ENCODE data around the gene MCHR1. TPM values are rescaled to one million over a fixed set of nuclear protein-coding genes. Genes with fewer than 3 reads are reported as not detected.
"Not testable (repeated sequence)": the region's sequence is repeated elsewhere in the genome, so short reads cannot be mapped to it uniquely, and the experiment has no call there.

The MCHR1 gene
- total RNA-seq, 1 donor from 2014 or later: 0.43 TPM

DNA sequence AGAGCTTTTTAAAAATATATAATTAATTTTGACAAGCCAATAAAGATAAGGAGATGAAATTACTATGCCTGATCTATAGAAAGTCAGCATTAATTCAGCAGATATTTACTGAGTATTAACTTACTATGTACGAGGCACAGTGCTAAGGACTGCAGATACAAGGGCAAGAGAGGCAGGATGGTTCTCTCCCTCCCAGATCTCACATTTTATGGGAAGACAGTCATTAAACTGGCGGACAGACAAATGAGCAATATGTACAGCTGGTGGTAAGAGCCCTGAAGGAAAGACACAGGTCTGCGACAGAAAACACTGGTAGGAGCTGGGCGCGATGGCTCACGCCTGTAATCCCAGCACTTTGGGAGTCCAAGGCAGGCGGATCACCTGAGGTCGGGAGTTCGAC lies 36.8 kb downstream of the MCHR1 start:
- no peak for DNase-seq (ENCODE audit: low spot score)
- intact Hi-C loops (cut with DNase I): no loop called here

DNA sequence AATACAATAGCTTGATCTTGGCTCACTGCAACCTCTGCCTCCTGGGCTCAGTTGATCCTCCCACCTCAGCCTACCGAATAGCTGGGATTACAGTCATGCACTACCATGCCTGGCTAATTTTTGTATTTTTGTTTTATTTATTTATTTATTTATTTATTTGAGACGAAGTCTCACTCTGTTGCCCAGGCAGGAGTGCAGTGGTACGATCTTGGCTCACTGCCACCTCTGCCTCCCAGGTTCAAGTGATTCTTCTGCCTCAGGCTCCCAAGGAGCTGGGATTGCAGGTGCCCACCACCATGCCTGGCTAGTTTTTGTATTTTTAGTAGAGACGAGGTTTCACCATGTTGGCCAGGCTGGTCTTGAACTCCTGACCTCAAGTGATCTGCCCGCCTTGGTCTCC lies 38.4 kb downstream of the MCHR1 start:
- DNase-seq (ENCODE audit: low spot score); intact Hi-C loops (cut with DNase I): not testable (repeated sequence)

DNA sequence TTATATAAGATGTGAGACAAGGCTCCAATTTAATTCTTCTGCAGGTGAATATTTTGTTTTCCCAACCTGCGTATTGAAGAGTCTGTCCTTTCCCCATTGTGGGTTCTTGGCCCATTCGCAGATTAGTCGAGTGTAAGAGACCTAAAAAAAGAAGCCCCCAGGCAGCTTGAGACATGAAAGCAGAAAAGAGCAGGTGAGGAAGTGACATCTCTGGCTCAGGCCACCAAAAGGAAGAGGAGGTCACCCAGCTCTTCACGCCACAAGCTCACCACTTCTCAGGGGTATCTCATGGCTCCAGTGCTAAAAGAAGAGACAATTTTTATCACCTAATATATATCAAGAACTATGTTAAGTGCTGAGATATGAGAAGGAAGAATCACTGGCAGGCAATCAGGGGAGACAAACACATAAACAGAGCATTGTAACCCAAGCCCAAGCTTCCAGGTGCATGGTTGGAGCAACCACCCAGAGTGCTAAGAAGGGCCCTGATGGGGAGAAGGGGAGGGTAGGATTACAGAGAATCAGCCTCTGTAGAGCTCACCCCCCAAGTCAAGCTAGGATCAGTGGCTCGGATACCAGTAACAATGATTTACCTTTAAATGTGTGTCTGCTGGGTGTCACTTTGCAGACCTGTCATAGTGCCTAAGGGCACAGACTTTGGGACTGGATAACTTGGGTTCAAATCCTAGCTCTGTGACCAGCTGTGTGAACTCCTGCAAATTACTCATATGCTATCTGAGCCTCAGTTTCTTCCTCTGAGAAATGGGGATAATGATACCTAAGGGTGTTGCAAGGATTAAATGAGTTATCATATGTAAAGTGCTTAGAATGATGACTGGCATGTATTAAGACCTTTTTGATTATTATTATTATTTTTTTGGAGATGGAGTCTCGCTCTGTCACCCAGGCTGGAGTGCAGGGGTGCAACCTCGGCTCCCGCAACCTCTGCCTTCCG lies 39.2 kb downstream of the MCHR1 start:
- DNase-seq (ENCODE audit: low spot score): no peak
- intact Hi-C loops (cut with DNase I): no loop called here

DNA sequence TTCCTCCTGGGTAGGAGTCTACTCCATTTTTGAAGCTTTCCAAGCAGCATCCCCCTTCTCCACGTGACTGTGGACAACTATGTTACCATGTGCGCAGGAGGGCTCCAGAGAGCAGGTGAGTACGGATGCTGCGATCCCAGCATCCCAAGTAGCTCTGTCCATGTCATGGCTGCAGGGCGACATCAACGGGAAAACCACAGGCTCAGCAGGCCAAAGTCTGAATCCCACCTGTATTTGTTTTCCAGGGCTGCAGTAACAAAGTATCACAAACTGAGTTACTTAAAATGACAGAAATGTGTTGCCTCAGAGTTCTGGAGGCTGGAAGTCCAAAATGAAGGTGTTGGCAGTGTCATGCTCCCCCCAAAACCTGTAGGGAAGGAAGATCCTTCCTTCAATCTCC lies 40.3 kb downstream of the MCHR1 start:
- no peak for DNase-seq (ENCODE audit: low spot score)
- intact Hi-C loops (cut with DNase I): no loop called here

DNA sequence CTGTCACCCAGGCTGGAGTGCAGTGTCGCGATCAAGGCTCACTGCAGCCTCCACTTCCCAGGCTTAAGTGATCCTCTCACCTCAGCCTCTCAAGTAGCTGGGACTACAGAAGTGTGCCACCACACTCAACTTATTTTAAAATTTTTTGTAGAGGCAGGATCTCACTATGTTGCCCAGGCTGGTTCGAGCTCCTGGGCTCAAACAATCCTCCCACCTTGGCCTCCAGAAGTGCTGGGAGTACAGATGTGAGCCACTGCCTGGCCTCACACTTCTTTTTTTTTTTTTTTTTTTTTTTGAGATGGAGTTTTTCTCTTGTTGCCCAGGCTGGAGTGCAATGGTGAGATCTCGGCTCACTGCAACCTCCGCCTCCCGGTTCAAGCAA lies 40.9 kb downstream of the MCHR1 start:
- intact Hi-C loops (cut with DNase I); DNase-seq (ENCODE audit: low spot score): not testable (repeated sequence)

DNA sequence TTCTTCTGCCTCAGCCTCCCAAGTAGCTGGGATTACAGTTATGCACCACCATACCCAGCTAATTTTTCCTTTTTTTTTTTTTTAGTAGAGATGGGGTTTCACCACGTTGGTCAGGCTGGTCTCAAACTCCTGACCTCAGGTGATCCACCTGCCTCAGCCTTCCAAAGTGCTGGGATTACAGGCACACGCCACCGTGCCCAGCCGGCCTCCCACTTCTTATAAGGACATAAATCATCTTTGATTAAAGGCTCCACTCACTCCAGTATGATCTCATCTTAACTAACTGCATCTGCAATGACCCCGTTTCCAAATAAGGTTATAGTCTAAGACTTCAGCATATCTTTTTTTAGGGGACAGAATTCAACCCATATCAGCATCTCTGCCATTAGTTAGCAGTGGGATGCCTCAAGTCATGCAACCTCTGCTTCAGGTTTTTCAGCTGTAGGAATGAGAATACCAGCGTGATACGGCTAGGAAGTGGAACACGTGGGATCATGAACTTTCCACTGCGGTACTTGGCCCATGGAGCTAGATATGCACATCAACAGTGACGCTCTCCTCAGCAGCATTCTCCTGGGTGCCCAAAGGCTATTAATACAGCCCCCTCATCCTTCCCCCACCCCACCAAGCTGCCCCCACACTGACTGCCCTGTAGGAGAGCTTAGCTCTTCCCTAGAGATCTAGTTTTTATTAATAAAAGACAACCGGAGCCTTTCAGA lies 41.4 kb downstream of the MCHR1 start:
- intact Hi-C loops (cut with DNase I): no loop called here
- DNase-seq (ENCODE audit: low spot score): no peak

DNA sequence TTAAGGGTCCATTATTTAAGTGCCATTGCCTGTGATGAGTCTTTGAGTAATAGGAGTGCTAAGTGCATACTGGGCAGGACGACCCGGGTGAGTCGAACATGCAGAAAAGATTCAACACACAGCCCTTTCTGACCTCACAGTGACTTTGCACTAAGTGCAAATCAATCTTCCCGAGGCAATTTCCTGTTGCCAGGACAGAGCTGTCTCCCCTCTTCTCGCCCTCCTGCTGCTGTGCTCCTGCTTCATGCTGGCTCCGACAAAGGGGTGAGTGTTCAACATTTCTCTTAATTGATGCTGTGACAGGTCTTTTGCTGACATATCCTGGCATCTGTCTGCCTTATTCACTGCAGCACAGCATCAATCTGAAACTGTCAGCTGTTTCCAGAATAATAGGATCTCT lies 42.0 kb downstream of the MCHR1 start:
- no peak for DNase-seq (ENCODE audit: low spot score)

DNA sequence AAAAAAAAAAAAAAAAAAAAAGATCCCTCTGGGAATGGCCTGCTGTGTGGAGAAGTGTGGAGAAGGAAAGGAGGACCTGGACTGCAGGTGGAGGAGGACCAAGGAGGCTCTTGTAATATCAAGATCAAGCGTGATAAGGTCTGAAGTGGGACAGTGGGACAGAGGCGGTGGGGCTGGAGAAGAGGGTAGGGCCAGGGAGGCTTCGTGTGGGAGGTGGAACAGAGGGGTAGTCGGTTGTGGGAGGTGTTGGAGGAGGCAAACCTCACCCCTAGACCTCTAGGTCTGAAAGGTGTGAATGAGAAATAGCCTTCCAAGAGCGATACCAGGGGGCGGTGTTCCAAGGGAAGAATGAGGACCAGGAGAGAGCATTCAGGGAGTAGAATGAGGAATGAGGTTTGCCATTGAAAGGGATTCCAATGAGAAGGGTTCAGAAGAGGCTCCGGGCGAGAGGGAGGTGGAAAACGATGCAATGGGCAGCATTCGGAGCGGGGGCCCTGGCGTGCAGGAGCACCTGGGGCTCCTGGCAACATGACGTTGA lies 44.2 kb downstream of the MCHR1 start:
- no peak for DNase-seq (ENCODE audit: low spot score)
- intact Hi-C loops (cut with DNase I): no loop called here

More for the DNA sequence above, 42.0 kb downstream of the MCHR1 start:
- intact Hi-C loops (cut with DNase I): no loop called here

DNA sequence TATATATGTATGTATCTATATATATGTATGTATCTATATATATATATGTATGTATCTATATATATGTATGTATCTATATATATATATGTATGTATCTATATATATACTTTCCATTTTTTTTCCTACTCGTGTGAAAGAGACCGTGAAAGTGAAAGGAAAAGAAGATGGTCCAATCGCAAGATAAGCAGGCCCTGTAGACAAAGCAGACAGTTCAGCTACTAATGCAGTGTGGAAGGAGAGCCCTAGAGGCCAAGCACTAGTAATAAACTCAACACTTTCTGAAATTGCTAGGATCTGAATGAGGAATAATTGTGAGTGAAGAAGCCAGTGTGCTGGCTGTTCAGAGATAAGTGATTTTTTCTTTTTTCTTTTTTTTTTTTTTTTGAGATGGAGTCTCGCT lies 47.2 kb downstream of the MCHR1 start:
- DNase-seq (ENCODE audit: low spot score): no peak
- intact Hi-C loops (cut with DNase I): no loop called here

DNA sequence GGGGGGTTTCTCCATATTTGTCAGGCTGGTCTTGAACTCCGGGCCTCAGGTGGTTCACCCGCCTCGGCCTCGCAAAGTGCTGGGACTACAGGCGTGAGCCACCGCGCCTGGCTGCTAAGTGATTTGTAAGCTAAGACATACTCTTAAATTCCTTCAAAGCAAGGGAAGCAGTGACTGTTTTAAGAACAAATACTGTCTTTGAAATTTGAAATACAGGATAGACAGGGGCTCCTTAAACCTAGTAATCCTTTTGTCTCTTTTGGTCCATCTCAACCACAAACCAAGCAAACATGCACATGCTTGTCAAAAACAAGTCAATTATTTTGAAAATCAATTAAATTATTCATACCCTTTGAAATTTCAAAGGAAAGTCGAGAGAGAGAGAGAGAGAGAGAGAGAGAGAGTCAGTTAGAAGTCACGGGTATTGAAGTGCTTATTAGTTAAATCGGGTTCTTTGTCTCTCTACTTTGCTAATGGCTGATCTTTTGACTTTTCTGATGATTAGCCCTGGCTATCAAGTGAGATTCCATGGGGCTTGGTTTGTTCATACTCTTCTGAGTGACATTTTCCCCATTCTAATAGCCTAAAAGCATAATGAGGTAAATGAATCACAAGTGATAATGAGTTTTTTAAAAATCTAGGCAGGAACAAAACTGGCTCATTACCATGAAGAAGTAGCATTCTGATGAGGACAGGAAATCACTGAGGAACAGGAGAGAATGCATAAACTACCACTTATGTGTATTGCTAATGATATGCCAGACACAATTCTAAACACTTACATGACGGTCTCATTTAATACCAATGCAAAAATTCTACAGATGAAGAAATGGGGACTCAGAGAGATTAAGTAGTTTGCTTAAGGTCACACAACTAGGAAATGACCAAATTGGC lies 48.0 kb downstream of the MCHR1 start:
- intact Hi-C loops (cut with DNase I): no loop called here
- no peak for DNase-seq (ENCODE audit: low spot score)

DNA sequence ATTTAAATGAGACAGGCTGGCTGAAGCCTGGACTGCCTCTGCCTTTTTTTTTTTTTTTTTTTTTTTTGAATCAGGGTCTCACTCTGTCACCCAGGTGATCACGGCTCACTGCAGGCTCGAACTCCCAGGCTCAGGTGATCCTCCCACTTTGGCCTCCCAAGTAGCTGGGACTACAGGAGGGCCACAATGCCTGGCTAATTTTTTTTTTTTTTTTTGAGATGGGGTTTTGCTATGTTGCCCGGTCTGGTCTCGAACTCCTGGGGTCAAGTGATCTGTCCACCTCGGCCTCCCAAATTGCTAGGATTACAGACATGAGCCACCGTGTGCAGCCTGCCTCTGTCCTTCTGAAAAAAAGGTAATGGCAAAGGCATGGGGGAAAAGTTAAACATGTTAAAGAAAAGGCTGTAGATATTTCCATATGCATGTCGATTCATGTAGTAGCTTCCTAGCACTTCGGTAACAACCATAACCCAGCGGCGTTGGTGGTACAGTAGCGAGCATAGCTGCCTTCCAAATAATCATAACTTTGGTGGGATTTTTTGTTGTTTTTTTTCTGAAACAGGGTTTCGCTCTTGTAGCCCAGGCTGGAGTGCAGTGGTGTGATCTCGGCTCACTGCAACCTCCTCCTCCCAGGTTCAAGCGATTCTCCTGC lies 48.8 kb downstream of the MCHR1 start:
- intact Hi-C loops (cut with DNase I): no loop called here
- DNase-seq (ENCODE audit: low spot score): no peak

DNA sequence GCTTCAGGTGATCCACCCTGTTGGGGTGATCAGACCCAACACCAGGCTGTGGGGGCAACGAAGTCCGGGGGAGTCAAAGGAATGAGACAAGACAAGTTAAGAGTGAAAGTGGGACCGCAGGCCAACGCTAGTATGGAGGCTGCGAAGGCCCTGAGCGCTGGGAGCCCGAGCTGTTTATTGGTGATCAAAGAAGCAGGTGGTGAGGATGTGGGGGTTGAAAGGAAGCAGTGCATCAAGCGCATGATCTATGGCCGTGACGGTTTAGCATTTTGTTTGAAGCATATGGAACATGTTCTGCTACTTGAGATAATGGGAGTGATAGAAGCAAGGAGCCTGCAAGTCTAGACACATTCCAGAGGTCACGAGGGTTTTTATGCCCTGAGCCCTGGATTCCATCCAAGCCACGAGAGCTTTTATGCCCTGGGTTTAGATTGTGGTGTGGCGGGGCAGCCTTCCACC lies 49.5 kb downstream of the MCHR1 start:
- DNase-seq (ENCODE audit: low spot score): no peak
- intact Hi-C loops (cut with DNase I): no loop called here

DNA sequence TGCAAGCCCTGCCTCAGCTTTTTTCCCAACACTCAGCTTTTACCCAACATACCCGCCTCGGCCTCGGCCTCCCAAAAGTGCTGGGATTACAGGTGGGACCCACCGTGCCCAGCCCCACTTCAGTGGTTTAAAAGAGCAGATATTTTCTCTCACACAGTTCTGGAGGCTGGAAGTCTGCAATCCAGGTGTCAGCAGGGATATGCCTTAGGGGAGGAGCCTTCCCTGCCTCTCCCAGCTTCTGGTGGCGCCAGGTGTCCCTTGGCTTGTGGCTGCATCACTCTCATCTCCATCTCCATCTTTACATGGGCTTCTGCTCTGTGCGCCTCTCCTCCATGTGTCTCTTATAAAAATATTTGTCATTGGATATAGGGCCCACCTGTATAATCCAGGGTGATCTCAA lies 50.0 kb downstream of the MCHR1 start:
- intact Hi-C loops (cut with DNase I): no loop called here
- DNase-seq (ENCODE audit: low spot score): no peak

Other genes starting within 250 kb of the MCHR1 start
- 24.3 TPM for gene MRTFA, start 42.8 kb upstream of the MCHR1 start, total RNA-seq
- gene SLC25A17, start 139.9 kb downstream of the MCHR1 start, total RNA-seq: 4.5 TPM
- gene ST13, start 177.2 kb downstream of the MCHR1 start, total RNA-seq: 187 TPM
- 22.0 TPM for gene XPNPEP3, start 177.7 kb downstream of the MCHR1 start, total RNA-seq
- not detected for gene DNAJB7, start 182.6 kb downstream of the MCHR1 start, total RNA-seq

Measured in cardiac septum (tissue), 1 donor.